Fibroblast of gingiva (primary cell): ENCODE data around the gene KRT80.

Experiments
- DNase-seq: peaks from one replicate; pipeline ENCODE4 v3.0.0-alpha.2; 2011; ENCODE audit warnings: low read depth

KRT80 gene

GRCh38 chr12:52179396-52179973 is 12.3 kb downstream of the KRT80 start:
- DNase-seq: no peak

- DNase-seq: no peak
Observed at GRCh38 chr12:52178984-52179383, 12.8 kb downstream of the KRT80 start.

- DNase-seq: no peak
Observed at GRCh38 chr12:52178443-52178842, 13.4 kb downstream of the KRT80 start.

- peak; percentile 31 for DNase-seq
Observed at GRCh38 chr12:52175371-52176350, 16.2 kb downstream of the KRT80 start.

- no peak for DNase-seq
Observed at GRCh38 chr12:52173526-52173925, 18.3 kb downstream of the KRT80 start.

GRCh38 chr12:52172956-52173355 is 18.9 kb downstream of the KRT80 start:
- no peak for DNase-seq

- no peak for DNase-seq
Observed at GRCh38 chr12:52171950-52172512, 19.8 kb downstream of the KRT80 start.

GRCh38 chr12:52170827-52171226 is 21.0 kb downstream of the KRT80 start:
- DNase-seq: no peak

GRCh38 chr12:52169886-52170285 is 21.9 kb downstream of the KRT80 start:
- DNase-seq: no peak

- DNase-seq: peak; percentile 66
Observed at GRCh38 chr12:52168019-52168717, 23.6 kb downstream of the KRT80 start.

GRCh38 chr12:52167526-52167925 is 24.3 kb downstream of the KRT80 start:
- no peak for DNase-seq

- DNase-seq: no peak
Observed at GRCh38 chr12:52166672-52167071, 25.1 kb downstream of the KRT80 start.

- DNase-seq: no peak
Observed at GRCh38 chr12:52165096-52165855, 26.5 kb downstream of the KRT80 start.

GRCh38 chr12:52164624-52165023 is 27.2 kb downstream of the KRT80 start:
- DNase-seq: no peak

GRCh38 chr12:52162981-52163380 is 28.8 kb downstream of the KRT80 start:
- no peak for DNase-seq

GRCh38 chr12:52160200-52160599 is 31.6 kb downstream of the KRT80 start:
- no peak for DNase-seq

- no peak for DNase-seq
Observed at GRCh38 chr12:52157566-52158150, 34.2 kb downstream of the KRT80 start.

- peak; percentile 29 for DNase-seq
Observed at GRCh38 chr12:52156757-52157565, 34.9 kb downstream of the KRT80 start.

GRCh38 chr12:52156311-52156710 is 35.5 kb downstream of the KRT80 start:
- DNase-seq: no peak
